SH-SY5Y (cell line): Measurements from ENCODE around the gene MKNK2.

Experiments used
- GATA2 ChIP-seq: IDR thresholded peaks from 2 replicates; pipeline ENCODE4 v1.6.1; 2011; ENCODE audit warnings: mild to moderate bottlenecking, low read depth, low read length
- GATA3 ChIP-seq: IDR thresholded peaks from 2 replicates; pipeline ENCODE4 v1.6.1; 2011; ENCODE audit warnings: low read depth, mild to moderate bottlenecking, low read length, moderate library complexity

DNA sequence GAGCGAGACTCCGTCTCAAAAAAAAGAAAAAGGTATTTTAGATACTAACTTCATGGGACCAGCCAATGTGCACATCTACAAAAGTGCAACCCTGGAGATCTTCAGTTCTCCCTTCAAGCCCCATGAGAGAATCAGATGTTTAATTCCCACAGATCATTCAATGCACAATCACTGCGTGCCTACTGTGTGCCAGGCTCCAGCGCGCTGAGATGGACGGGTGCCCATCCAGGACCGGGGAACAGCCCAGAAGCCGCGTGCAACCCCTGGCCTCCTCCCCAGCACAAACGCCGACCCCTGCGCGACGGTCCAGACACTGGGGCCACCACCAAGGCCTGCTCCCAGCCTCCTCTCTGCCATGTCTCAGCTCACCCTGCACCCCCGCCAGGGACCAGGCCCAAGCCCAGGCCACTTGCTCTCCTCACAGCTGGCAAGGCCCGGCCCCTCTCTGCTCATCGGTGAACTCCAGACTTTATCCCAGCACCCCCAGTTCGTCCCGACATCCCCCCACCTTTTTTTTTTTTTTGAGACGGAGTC, 40.8 kb downstream of the MKNK2 start:
- no peak for TF ChIP-seq GATA2
- TF ChIP-seq GATA3: no peak
